Fibroblast of upper back skin (primary cell): Measurements from ENCODE around the gene CTNNA2.
A peak's percentile ranks its signal among the peaks of the same experiment; 100 is the strongest.

ENCODE experiments used
- DNase-seq: peaks from one replicate; pipeline ENCODE4 v3.0.0-alpha.2; 2013

CTNNA2 gene

GRCh38 chr2:79619442-79619841 lies 106.6 kb downstream of the CTNNA2 start:
- no peak for DNase-seq

DNA sequence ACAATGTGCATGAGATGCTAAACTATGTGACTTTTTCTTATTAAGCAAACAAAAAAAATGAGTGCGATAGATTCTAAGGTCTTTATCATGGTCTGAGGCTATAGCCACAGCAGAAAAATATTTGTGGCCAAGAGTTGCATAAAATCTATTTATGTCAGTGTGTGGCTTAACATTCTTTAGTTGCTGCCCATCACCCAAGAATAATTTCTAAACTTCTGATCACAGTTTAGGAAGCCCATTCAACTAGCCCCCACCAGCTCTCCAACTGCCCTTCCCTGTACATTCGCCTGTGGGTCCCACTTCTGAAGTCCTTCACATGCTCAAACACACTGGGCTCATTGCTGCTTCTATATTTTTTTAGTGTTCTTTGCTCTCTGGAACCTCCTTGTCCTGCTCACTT lies 107.1 kb downstream of the CTNNA2 start:
- DNase-seq: peak; percentile 3

- DNase-seq: no peak
Observed at GRCh38 chr2:79620679-79621078, 107.8 kb downstream of the CTNNA2 start.

GRCh38 chr2:79621252-79621651 lies 108.4 kb downstream of the CTNNA2 start:
- DNase-seq: no peak

DNA sequence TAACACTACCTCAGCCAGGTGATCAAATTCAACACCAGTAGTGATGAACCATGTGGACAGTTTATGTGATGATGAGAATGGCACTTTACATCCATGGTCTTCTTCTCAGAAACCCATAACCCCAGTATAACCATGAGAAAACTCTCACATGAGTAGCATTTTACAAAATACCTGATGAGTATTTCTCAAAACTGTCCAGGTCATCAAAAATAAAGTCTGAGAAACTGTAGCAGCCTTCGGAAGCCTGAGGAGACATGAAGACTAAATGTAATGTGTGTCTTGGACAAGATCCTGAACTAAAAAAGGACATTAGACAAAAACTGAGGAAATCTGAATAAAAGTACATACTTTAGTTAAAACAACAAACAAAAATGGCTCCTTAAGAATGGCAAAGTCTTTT lies 108.9 kb downstream of the CTNNA2 start:
- DNase-seq: no peak

DNA sequence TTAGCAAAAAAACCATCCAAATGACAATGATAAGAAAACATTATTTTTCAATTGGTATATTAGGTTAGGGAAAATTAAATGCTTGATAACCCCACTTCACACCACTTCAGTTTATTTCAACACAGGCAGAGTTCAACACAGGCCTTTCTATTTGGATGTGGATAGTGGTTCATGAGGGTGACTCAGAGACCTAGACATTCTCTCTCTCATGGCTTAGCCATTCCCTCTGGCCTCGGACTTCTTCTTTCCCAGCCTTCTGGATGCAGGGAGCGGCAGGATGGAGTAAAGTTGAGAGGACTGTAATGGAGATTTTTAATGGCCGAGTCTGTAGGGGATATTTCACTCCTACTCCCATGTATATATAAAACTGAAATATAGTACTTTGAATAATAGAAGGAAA lies 109.7 kb downstream of the CTNNA2 start:
- DNase-seq: peak; percentile 11

DNA sequence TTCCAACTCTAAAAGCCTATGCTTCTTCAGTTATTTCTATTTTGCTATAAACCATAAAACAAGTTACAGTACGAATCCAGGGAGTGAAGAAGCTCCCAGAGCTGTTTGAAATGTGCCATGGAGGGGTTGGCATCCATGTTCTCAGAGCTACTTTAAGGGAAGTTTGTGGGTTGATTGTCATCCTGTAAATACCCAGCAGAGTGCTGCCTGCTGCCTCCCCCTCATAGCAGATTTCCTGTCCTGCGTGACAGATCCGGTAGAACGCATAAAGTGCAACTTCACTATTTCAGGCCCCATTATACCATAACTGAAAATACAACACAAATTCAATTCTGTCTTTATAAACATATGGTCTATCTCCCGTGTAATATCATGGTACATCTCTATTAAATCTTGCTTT lies 114.4 kb downstream of the CTNNA2 start:
- no peak for DNase-seq

DNA sequence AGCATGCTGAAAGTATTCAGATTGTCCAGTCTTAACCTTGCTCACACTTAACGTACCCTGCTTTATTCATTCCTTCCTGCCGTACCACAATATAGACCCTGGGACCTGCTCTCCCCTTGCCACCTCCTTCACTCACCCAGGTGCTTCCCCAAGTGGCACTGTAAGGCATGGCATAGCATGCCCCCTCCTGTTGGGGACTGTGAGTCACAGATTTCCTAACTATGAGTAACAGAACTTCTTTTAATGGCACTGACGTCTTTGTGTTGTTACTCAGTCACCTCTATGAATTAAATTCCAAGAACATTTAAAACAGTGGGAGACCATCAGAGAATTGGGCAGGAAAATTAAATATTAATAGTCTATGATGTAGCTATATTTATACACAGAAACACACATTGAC lies 117.2 kb downstream of the CTNNA2 start:
- DNase-seq: no peak

GRCh38 chr2:79630972-79631557 lies 118.2 kb downstream of the CTNNA2 start:
- no peak for DNase-seq

- no peak for DNase-seq
Observed at GRCh38 chr2:79638410-79638809, 125.6 kb downstream of the CTNNA2 start.

GRCh38 chr2:79638954-79639353 lies 126.1 kb downstream of the CTNNA2 start:
- DNase-seq: no peak

DNA sequence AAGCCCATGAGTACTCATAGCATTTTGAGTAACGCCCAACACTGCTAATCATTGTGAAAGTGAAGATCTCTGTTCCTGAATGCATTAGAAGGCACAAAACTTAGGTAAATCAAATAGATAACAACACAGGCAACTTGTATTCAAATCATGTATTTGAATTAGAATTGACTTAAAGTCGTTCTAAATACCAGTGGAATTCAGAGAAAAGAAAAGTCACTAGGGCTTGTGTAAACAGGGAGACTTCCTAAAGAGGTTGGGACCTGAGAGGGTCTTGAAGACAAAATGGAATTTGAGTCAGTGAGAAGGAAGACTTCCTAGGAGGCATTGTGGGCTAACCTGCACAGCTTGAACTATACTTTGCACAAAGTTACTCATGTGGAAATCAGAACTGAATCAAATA lies 127.2 kb downstream of the CTNNA2 start:
- DNase-seq: no peak

DNA sequence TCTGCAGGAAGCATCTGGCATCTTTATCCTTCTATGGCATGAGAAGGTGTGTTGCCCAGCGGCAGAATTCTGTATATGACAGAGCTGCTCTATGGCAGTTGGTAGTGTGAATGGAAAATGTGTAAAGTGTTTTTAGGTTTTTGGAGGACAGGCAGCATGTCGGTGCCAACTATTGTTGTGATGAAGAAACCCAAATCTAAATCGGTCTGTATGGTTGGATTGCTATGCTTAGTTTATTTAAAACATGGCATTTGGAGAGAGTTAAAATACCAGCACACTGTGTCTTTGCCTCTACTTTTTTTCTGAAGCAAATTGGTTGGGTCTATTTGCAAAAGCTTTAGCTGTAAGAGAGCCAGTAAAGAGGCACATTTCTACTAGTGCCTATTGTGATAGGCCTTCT lies 136.7 kb downstream of the CTNNA2 start:
- no peak for DNase-seq

DNA sequence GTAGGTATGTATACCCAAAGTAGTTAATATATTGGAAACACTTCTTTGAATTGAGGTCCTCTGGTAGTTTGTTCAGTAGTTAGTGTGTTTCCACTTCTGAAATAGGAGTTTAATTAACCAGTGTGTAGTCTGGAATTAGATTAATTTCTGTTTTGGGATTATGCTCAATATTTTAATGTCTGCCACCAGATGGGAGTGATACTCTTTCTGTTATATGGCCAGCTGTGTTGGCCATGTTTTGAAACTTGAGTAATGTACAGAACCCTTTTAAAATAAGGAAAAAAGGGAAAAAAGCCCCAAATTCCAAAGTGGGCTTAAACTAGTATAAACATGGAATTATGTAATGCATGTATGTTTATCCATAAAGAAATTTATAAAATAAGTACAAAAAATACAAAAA lies 147.7 kb downstream of the CTNNA2 start:
- peak; percentile 24 for DNase-seq

GRCh38 chr2:79665091-79665490 lies 152.2 kb downstream of the CTNNA2 start:
- DNase-seq: no peak

GRCh38 chr2:79666430-79666829 lies 153.6 kb downstream of the CTNNA2 start:
- DNase-seq: no peak

- DNase-seq: no peak
Observed at GRCh38 chr2:79669714-79670113, 156.9 kb downstream of the CTNNA2 start.

- no peak for DNase-seq
Observed at GRCh38 chr2:79670198-79670597, 157.3 kb downstream of the CTNNA2 start.

DNA sequence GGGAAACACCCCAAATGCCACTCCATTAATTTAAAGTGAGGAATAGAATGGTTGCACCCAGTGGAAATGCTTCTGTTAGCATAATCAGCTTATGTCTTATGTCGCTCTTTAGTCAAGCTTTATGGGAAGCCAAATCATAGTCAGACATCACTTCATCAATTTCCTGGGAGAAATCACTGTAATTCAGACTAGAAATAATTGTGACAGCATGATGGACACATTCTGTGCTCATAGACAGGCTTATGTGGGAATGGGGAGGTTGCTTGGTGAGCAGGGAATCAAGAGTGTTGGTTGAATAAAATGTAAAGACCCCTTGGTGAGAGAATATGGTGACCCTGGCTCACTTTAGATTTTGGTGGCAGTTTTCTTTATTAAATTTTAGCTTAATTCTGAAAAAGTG lies 174.0 kb downstream of the CTNNA2 start:
- no peak for DNase-seq

DNA sequence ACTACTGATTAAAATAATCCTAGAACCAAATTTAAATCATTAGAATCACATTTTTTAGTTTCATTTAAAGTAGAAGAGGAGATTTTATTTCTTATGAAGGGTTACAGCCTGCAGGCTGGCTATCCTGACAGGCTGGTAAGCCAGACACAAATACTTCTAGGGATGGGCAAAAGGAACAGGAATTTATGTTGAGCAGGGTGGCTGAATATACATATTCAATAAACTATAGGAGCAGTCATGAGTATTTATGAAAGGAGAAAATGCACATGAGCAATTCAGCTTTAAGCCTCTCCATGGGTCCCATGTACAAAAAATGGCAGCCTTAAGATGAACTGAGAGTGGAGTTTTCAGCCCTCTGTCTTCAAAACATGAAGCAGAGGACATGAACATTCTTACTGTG lies 182.4 kb downstream of the CTNNA2 start:
- DNase-seq: no peak

GRCh38 chr2:79697200-79697599 lies 184.3 kb downstream of the CTNNA2 start:
- no peak for DNase-seq

GRCh38 chr2:79700651-79701050 lies 187.8 kb downstream of the CTNNA2 start:
- DNase-seq: no peak

GRCh38 chr2:79702905-79703304 lies 190.1 kb downstream of the CTNNA2 start:
- DNase-seq: peak; percentile 49

DNA sequence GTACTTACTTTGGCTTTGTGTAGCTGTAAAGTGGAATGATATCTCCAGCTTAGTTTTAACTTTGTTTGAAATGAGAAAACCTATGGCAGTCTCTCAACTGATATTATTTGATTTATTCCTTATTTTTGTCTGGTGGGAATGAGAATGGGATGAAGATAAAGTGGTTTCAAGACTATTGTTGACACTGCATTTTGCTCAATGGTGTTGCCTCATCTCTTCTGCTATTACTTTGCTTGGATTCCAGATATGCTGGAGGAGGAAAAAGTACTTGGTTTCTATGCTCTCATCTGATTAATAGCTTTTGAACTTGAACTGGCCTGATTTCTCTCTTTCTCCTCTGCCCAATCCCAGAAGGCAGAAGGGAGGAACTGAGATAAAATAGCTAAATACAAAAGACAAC lies 198.2 kb downstream of the CTNNA2 start:
- DNase-seq: peak; percentile 32

DNA sequence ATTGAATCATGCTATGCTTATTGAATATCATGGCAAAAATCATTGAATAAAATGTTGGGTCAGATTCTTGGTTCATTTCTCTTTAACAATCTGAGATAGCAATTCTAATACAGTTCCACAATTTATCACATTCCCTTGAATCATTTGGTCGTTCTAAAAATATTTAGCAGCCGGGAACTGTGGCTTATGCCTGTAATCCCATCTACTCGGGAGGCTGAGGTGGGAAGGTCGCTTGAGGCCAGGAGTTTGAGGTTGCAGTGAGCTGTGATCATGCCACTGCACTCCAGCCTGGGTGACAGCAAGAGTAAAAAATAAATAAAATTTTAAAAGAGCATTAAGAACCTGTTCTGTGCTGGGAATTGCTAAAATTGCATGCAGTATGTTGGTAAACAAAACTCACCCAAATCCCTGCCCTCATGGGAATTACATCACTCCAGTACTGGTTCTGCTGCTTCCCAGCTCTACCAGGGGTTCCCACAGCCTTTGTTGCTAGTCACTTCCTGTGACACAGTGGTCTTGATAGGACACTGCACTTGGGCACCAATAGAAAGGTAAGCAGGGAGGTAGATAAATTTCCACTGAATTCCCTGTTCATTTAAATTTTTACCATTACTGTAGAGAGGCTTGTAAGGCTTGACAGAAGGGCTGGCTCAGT lies 200.4 kb downstream of the CTNNA2 start:
- peak; percentile 63 for DNase-seq
